ENCODE results near the gene NR4A1.

Gene NR4A1

DNA sequence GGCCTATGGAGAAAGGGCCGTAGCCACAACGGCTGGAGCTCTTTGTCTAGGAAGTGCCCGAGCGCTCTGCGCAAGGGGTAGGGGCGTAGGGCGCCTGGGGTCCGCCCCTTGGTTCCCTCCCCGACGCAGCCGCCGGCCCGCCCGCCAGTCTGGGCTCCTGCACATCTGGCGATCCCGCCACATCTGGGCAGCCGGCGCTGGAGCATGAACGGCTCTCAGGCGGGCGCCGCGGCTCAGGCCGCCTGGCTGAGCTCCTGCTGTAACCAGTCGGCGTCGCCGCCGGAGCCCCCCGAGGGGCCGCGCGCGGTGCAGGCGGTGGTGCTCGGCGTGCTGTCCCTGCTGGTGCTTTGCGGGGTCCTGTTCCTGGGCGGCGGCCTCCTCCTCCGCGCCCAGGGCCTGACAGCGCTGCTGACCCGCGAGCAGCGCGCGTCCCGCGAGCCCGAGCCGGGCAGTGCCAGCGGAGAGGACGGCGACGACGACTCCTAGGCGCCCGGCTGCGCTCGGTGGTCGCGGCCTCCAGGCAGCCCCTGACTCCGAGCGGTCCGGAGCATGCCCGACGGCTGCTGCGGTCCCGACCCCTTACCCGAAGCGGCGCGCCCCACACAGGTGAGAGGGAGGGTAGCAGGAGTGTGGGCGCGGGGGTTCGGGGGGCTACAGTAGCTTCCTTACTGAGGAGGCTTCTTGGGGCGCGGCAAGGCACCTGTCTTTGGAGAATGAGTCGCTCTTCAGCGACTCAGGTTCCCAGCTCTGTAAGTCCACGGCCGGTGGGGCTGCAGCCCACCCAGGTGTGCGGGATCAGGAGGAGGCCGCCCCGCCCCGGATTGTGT lies 28.5 kb downstream of the NR4A1 start, which contains the start of gene SMIM41:
SMIM41 (plus strand) TSS at position 129 of the 827 bp plus-strand sequence; CDS start at position 205, 76 bp downstream.
- DNase-seq (ENCODE audit: low read depth), result no peak

DNA sequence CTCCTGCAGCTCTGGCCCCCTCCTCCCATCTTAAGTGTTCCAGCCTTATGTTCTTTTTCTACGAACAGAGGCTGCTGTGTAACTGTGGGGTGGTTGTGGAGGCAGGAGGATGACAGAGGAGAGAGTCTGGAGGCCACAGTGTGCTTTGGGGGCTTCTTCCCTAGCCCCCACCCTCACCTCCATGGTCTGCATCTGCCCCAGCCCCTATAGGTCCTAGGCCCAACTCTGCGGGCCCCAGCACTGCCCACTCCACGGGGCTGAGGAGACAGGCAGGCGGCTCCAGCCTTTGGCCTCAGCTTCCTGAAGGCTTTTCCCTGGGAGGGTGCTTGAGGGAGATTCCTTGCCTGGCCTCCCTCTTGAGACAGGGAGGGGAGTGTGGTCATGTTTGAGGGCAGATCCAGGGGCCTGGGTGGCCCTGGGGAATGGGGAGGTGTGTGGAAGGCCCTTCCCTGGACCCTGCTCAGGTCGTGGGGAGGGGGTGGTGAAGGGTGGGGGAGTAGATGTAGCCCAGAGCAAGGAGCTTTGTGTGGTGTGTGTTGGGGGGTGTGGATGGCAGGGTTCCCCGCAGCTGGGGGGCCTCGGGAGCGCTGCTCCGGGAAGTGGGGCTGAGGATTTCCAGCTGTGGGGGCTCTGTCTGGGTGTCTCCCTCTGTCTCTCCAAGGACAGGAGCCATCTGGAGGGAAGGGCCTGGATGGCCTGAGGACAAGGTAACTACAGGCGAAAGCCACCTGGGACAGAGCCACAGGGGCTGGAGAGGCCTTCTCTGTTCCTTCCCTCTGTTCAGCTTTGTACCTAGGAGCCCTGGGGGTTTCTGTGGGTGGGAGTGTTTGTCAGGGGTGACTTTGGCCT lies 29.4 kb downstream of the NR4A1 start:
- no peak for DNase-seq (ENCODE audit: low read depth)

DNA sequence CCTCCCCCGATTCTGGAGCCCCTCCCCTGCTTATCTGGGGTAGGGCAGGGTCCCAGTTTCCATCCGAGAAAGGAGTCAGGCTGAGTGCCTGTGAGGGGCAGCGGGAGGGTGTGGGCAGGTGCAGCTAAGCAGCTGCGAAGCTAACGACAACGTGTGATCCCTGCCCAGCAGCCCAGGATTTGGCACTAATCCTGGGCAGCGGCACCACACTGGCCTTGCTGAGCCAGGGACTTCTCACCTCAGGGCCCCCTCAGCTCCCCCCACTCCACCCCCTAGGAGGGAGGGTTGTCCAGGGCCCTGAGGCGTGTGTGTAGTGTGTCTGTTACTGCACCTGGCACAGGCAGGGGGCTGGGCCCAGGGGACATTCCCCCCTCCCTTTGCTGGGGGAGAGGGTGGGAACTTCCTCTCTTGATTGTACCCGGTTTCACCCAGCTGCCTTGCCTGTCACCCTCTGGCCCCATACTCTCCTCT lies 30.1 kb downstream of the NR4A1 start:
- no peak for DNase-seq (ENCODE audit: low read depth)

DNA sequence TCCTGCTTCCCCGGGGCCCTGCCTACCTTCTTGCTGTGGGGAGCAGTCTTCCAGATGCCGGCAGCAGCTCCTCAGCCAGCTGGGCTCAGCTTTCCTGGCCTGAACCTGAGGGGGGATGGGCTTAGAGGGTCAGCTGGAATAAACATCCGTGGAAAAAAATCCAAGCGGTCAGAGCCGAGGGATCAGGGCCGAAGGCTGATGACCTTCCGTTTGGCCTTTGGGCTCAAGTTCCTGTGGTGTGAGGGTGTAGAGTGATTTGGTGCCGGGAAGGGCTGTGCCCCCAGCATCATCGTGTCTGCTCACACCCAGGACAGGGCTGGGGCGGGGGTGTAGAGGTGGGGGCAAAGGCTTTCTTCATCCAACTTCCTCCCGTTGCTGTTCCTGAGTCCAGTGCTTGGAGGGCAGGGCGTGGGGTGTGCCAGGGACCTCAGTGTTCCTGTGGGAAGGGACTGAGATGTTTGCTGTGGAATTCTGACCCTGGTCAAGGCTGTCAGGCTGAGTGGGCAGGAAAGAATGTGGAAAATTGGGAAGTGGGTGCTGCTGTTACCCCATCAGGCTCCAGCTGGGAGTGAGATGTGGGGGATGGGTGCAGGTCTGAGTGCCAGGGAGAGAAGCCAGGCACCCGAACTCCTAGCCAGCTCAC lies 30.9 kb downstream of the NR4A1 start:
- DNase-seq (ENCODE audit: low read depth), result no peak

DNA sequence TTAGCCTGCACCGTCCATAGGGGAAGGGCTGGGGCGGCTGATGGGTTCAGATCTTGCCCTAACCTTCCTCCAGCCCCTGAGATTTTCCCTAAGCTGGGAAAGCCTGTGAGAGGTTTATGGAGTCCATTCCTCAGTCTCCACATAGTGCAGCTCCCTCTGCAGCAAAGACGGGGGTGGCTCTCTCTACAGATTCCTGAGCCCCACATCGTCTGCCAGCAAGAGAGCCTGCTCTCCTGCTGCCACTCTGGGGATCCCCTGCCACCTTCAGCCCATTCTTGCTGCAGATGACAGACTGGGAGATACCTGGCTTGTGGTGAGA lies 31.4 kb downstream of the NR4A1 start:
- DNase-seq (ENCODE audit: low read depth), result no peak

DNA sequence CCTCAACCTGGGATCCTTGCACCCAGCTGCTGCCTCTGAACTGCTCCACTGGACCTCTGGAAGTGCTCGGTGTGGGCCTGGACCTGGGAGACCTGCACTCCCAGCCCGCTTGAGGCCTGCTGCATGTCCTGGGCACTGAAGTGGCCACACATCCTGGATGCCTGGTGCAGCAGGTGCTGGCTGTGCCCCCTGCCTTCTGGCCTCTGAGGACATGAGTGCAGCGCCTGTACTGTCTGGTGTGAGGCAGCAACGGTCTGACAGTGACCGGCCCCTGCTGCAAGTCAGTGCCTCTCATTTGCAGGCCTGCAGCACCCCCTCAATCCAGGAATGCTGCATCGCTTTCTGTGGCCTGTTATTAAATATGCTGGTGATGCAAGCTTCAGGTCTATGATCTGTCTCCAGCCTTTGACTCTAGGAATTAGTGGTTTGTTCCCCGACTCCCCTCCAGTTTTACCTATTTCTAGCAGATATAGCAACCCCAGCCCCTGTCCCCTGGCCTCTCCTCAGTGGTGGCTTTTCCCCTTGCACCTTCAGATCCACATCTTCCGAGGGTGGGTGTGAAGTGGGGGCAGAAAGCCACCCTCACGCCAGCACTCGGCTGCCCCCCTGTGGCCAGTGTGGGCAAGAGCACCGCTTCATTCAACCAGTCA lies 31.9 kb downstream of the NR4A1 start:
- DNase-seq (ENCODE audit: low read depth), result peak; percentile 56

DNA sequence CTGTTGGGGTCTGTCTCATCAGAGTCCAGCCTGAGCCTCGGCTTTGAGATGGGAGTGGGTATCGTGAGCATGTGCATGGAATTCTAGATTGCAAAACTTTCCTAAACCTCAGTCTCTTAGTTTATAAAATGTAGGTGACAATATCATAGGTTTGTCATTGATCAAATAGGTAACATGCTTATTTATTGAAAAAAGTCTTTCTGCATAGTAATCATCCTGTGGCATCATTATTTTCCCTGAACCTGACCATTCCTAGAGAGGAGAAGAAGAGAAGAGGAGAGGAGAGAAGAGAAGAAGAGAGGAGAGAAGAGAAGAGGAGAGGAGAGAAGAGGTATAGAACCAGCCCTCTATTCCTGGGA lies 32.4 kb downstream of the NR4A1 start:
- no peak for DNase-seq (ENCODE audit: low read depth)

DNA sequence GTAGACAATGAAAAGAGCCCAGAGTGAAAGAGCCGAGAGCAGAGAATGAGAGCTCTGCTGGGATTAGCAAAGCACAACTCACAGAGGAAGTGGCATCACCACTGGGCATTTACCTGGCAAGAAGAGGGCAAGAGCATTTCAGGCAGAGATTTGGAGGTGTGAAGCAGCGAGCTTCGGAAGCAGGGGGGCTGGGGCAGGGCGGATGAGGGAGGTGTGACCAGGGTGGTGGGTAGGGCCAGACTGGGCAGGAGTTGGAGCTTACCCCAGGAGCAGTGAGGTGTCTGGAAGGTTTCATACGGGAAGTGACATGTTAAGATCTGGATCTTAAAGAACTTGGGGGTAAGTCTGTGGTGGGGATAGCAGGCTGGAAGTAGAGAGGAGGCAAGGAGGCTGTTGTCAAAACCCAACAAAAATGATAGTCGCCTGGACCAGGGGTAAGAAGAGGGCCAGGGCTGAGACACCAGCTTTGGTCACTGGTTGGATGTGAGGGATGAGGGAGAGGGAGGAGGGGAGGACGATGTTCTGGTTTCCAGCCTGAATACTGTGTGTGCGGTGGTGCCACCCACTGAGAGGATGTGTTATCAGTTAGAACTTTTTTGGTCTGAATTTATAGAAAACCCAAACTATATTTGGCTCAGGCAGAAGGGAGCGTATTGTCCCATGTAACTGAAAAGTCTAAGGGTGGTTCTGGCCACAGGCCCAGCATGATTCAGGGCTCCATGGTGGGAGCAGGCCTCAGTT lies 33.4 kb downstream of the NR4A1 start:
- no peak for DNase-seq (ENCODE audit: low read depth)

DNA sequence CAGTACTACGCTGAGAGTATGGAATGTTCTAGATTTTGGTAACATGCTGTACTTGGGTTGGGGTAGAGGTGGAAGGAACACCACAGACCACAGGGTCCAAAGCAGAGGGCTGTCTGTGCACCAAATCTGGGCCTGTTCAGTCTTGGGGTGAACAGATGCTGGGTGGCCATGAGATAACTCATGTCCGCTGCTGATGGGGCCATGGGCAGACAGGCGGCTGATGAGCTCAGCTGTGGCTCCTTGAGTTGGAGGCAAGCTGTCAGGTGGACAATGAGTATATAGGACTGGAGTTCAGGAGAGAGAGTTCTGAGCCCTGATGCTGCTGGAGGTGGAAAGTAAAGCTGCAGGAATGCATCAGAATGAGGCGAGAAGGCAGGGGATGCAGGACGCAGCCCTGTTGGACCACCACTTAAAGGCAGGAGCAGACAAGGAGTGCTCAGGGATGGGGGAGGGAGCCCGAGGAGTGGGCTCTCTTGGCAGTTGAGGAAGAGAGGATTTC lies 34.5 kb downstream of the NR4A1 start:
- DNase-seq (ENCODE audit: low read depth), result no peak

DNA sequence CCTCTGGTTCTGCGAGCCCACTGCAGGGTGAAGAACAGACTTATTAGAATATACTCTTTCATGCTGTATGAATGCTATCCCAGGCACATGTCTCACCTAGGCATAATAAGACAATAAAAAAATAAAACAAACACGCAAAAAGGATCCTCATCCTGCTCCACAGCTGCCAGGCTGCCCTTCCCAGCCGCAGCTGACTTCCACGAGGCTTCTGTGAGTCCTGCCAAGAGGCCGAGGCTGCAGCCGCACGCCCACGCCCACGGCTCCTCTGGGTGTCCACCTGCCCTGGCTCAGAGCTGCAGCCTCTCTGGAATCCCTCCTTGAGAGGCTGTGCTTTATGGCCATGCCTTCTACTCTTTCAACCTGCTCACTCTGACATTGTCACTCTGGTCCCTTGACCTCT lies 35.1 kb downstream of the NR4A1 start:
- DNase-seq (ENCODE audit: low read depth), result no peak

DNA sequence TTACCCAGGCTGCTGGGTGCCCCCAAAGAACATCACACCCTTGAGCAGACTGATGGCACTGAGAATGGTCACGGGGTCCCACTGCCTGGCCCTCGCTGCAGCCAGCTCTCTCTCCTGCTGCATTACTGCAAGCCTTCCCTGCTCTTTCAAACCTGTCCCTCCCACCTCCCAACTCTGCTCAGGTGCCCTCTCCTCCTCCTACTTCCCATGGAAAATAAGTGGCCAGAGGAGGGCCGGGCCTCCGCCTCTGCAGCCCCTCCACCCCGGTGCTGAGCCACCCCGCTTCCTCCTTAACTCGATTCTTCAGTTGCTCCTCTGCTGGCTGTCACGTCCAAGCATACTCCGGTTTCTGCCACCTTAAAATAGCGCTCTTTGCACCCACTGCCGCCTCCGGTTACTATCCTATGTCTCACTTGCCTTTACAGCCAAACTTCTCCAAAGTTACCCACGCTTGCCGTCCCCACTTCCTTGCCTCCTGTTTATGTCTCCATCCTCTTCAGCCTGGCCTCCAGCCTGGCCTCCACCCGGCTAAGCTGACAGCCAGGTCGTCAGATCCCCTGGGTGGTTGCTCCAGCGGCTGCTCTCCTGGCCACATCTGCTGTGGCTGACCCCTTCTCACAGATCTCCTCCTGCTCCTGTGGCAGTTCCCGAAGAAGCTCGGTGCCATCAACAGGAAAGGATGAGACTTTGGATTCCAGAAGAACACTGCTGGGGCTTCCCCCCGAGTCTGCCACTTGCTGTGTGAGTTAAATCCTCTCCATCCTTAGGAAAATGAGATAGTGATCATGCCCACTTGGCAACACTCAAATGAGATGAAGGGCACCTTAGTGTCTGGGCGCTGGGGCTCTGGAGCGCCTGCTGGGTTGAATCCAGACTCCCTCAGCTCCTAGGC lies 35.9 kb downstream of the NR4A1 start:
- DNase-seq (ENCODE audit: low read depth), result no peak

DNA sequence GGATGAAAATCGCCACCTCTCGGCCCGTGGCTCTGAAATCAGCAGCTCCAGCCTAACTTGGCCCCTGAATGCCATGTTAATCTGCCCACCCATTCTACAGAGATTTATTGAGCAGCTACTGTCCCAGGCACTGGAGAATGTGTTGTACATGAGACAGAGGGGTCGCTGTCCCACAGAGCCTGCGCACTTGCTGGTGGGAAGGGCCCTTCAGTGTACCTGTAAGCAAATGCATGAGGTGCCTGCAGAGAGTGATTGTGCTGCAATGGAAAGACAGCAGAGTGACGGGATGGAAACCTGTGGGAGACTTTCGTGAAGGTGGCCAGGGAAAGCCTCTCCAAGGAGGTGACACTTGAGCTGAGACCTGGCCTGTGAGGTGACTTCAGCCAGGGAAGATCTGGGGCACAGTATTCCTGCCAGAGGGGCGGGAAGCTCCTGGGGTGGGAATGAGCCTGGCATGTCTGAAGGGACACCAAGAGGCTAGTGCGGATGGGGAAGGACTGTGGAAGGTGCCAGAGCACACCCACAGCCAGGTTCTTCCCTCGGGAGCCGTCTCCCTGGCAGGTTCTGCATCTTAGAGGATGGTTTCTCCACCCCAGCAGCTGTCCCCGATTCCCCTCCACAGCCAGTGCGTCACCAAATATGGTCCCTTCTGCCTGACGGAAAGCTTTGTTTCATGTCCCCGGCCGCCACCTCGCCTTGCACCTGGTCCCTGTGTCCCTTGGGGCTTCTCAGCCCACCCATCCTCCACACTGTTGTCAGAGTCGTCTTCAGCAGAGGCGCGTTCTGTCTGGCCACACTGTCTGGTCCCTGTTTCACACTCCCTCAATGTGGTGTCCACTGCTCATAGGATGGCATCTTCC lies 36.9 kb downstream of the NR4A1 start:
- no peak for DNase-seq (ENCODE audit: low read depth)

DNA sequence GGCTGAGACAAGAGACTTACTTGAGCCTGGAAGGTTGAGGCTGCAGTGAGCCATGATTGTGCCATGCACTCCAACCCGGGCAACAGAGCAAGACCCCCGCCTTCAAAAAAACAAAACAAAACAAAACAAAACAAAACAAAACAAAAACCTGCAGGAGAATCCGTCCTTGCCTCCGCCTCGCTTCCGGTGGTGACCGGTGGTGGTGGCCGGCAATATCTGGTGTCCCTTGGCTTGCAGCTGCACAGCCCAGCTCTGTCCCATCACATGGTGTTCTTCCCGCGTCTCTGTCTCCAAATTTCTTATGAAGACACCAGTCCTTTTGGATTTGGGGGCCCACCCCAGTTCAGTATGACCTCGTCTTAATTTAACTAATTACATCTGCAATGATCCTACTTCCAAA lies 38.2 kb downstream of the NR4A1 start:
- DNase-seq (ENCODE audit: low read depth), result no peak

DNA sequence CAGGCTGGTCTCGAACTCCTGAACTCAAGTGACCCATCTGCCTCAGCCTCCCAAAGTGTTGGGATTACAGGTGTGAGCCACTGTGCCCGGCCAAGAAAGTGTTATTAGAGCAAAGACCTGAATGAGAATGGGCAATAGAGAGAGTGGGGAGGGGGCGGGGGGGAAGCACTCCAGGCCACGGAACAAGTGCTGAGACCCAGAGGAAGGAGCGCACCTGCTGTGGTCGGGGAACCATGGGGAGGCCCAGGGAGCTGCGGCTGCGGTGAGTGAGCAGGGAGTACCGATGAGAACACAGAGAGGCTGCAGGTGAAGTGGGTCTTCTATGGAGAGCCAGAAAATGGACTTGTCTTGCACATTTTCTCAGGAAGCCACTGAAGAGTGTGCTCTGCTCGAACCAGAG lies 39.0 kb downstream of the NR4A1 start:
- no peak for DNase-seq (ENCODE audit: low read depth)

DNA sequence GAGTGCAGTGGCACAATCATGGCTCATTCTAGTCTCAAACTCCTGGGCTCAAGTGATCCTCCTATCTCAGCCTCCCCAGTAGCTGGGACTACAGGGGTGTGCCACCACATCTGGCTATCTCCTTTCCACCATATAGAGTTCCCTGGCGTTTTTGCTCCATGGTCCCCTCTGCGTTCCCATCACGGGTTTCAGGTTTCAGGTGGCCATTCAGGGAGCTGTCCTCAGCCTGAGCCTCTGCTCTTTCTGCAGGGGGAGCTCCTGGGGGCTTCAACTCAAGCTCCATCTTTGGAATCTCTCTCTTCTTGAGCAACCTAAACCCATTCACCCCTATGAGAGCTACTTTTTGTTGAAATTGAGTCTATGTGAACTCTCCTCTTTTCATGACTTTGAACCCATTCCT lies 39.8 kb downstream of the NR4A1 start:
- no peak for DNase-seq (ENCODE audit: low read depth)

DNA sequence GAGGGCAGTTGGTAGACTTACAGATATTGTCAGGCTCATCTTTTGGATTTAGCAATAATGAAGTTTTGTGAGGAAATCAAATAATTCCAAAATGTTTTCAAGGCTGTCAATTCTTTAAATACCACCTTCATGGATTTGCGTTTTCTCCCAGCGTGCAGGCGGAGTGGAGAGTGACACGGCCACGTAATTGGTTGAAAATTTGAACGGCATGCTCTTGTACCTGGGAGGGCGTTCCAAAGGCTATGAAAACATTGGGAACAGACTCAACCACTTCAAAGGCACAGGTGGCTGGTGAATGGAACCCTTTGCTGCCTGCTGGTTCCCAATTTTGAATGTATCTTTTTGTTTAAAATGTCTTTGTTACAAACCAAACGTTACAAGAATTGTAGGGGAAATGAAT lies 40.6 kb downstream of the NR4A1 start:
- no peak for DNase-seq (ENCODE audit: low read depth)

DNA sequence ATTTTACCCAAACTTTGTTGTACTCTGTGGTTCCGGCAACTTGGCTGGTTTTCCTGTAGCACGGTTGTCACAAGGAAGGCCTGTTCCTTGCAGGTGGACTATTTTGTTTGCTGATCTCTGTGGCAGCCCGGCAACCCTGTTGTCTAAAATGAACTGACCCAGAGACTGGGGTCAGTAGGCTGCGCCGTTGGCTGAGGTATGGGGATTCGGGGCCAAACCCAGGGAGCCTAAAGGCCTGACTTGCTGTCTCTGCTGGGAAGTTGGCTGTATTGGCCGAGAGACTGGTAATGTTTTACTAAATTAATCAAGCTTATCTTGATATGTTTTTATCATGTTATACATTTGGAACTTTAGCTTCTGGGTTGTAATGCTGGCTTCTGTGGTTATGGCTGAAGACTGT lies 42.1 kb downstream of the NR4A1 start:
- no peak for DNase-seq (ENCODE audit: low read depth)

DNA sequence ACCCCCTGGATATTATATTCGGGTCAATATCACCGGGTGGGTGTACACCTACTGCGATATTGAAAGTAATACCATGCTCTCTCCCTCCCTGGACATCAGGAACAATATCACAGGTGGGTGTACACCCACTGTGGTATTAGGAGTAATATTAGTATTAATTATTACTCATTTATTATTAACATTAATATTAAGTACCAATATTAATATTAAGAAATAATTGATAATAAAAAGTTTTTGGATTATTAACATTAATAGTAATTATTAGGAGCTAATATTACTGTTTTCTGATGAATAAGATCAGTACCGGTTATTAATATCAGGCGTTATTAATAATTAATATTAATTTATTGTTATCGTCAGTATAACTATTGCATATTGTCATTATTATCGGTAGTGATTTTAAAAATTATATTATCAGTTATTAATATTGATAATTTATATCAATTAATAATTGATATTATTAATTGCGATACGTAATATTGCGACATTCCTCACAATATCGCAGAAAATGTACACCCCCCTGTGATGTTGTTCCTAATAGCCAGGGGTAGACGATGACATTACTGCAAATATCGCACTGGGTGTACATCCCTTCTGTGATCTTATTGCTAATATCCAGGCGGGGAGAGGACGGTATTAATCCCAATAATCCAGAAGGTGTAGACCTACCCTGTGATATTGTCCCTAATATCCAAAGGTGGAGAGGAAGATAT lies 45.2 kb downstream of the NR4A1 start:
- no peak for DNase-seq (ENCODE audit: low read depth)
